Stomach (tissue), 4 donors: Measurements from ENCODE around the gene PRKN.

Experiments used
- CTCF ChIP-seq, 7 experiments: fragments of 450-650 bp in 4 of 7; fragments of 200-600 bp in 3 of 7; sonication (generic) in 3 of 7; IDR thresholded peaks; one replicate each; pipeline ENCODE4 v1.5.1; 2016 to 2019; ENCODE audit warnings: antibody characterized with exemption in 7 of 7, control low read depth in 2 of 7, mild to moderate bottlenecking in 1 of 7
- EP300 ChIP-seq: sonication (generic); formaldehyde crosslinking; IDR thresholded peaks from one replicate; pipeline ENCODE4 v1.6.1; 2017; ENCODE audit warnings: antibody characterized with exemption
- POLR2AphosphoS5 ChIP-seq, 3 donors: sonication (generic); formaldehyde crosslinking; IDR thresholded peaks; one replicate each; pipeline ENCODE4 v1.6.1; 2016; ENCODE audit warnings: antibody characterized with exemption in 3 of 3

GRCh38 chr6:161840380-161840779 lies 887.2 kb downstream of the PRKN start:
- TF ChIP-seq EP300: no peak
- no peak for TF ChIP-seq CTCF (IDR thresholded peaks at IDR 0.05)
- TF ChIP-seq POLR2AphosphoS5 (IDR thresholded peaks at IDR 0.05): no peak
